OCI-LY3 (cell line): ENCODE data around the gene DNAJC10.

Experiments used
- H2AFZ ChIP-seq: fragments of 200-600, 300-600 bp; shearing (Covaris generic); 2 replicates; pipeline ENCODE4 v1.6.0; 2014; ENCODE audit warnings: antibody characterized with exemption, low read depth, low read length
- H3K27ac ChIP-seq: fragments of 200-600, 300-600 bp; sonication (generic); 2 replicates; pipeline ENCODE4 v1.5.1; 2014; ENCODE audit warnings: mild to moderate bottlenecking, low read length, moderate library complexity, mixed read lengths
- H3K27me3 ChIP-seq: fragments of 200-600, 300-600 bp; sonication (generic); 2 replicates; pipeline ENCODE4 v1.6.1; 2014; ENCODE audit warnings: low read depth, low read length, mixed read lengths
- H3K36me3 ChIP-seq: fragments of 200-600, 300-600 bp; sonication (generic); replicated peaks from 2 replicates; pipeline ENCODE3; 2014; ENCODE audit warnings: low read depth, low read length, mixed read lengths
- H3K4me1 ChIP-seq: fragments of 300-600, 200-600 bp; sonication (generic); 2 replicates; pipeline ENCODE4 v1.6.1; 2014; ENCODE audit warnings: low read length, mixed read lengths
- H3K4me2 ChIP-seq: fragments of 200-600, 300-600 bp; sonication (generic); 2 replicates; pipeline ENCODE4 v1.6.1; 2014; ENCODE audit warnings: low read length, mixed read lengths
- H3K4me3 ChIP-seq: fragments of 300-600, 200-600 bp; sonication (generic); 2 replicates; pipeline ENCODE4 v1.5.1; 2014; ENCODE audit warnings: antibody characterized with exemption, mild to moderate bottlenecking, low read length, moderate library complexity
- H3K79me2 ChIP-seq: fragments of 300-600, 200-600 bp; shearing (Covaris generic); 2 replicates; pipeline ENCODE4 v1.6.1; 2014; ENCODE audit warnings: mild to moderate bottlenecking, low read length, mixed read lengths
- H3K9ac ChIP-seq: fragments of 300-600, 200-600 bp; shearing (Covaris generic); 2 replicates; pipeline ENCODE4 v1.6.0; 2014; ENCODE audit warnings: mild to moderate bottlenecking, low read length, moderate library complexity
- H3K9me3 ChIP-seq: fragments of 200-600, 300-600 bp; shearing (Covaris generic); 2 replicates; pipeline ENCODE4 v1.6.1; 2014; ENCODE audit warnings: low read length, mixed read lengths; ENCODE audit not compliant: insufficient read depth
- H4K20me1 ChIP-seq: fragments of 200-600, 300-600 bp; sonication (generic); 2 replicates; pipeline ENCODE4 v1.6.1; 2016; ENCODE audit warnings: low read length, mixed read lengths; ENCODE audit not compliant: insufficient read depth
- EZH2phosphoT487 ChIP-seq: fragments of 200-600 bp; shearing (Covaris generic); IDR thresholded peaks from 2 replicates; pipeline ENCODE4 v1.6.1; 2018; ENCODE audit warnings: antibody characterized with exemption, mixed run types, low read depth
- TF ChIP-seq, protein P1 (sequence below): fragments of 200-600, 300-600 bp; sonication (generic); IDR thresholded peaks from 2 replicates; pipeline ENCODE4 v1.5.1; 2014; ENCODE audit warnings: antibody characterized with exemption, low read length, low read depth

The DNAJC10 gene

DNA sequence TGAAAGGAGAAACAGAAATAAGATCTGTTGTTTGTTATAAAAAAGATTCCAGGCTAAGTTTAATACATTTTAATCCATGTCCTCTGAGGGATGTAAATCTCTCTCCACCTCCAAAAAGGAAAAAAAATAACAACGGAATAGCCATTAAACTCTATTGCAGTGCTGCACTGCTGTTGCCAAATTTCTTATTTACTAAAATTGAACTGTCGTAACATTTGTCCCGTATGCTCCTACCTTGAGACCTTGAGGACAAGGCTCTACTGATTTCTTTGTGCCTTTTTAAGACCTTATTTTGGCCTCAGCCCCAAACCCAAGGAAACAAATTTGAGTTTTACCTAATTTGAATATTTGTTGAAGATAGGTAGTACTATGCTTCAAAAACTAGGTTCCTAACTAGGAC is 94.0 kb downstream of the DNAJC10 start:
- Histone ChIP-seq H3K9me3 (no peaks in the 10 kb centered on the region), H4K20me1 (no peaks in the 10 kb centered on the region), H3K9ac (no peak overlapping the region), H3K79me2 (no peaks in the 10 kb centered on the region), H3K4me1 (no peaks in the 10 kb centered on the region), H3K36me3 (no peaks in the 10 kb centered on the region), H3K4me2 (no peak overlapping the region), H2AFZ (no peak overlapping the region), H3K4me3 (no peak overlapping the region), H3K27ac (no peak overlapping the region), H3K27me3 (peaks cover 9% of the 10 kb centered on the region; the same call in 1 of the 2 replicates)
- TF ChIP-seq, protein P1, sequence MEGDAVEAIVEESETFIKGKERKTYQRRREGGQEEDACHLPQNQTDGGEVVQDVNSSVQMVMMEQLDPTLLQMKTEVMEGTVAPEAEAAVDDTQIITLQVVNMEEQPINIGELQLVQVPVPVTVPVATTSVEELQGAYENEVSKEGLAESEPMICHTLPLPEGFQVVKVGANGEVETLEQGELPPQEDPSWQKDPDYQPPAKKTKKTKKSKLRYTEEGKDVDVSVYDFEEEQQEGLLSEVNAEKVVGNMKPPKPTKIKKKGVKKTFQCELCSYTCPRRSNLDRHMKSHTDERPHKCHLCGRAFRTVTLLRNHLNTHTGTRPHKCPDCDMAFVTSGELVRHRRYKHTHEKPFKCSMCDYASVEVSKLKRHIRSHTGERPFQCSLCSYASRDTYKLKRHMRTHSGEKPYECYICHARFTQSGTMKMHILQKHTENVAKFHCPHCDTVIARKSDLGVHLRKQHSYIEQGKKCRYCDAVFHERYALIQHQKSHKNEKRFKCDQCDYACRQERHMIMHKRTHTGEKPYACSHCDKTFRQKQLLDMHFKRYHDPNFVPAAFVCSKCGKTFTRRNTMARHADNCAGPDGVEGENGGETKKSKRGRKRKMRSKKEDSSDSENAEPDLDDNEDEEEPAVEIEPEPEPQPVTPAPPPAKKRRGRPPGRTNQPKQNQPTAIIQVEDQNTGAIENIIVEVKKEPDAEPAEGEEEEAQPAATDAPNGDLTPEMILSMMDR: no peak
- TF ChIP-seq EZH2phosphoT487: no peak

DNA sequence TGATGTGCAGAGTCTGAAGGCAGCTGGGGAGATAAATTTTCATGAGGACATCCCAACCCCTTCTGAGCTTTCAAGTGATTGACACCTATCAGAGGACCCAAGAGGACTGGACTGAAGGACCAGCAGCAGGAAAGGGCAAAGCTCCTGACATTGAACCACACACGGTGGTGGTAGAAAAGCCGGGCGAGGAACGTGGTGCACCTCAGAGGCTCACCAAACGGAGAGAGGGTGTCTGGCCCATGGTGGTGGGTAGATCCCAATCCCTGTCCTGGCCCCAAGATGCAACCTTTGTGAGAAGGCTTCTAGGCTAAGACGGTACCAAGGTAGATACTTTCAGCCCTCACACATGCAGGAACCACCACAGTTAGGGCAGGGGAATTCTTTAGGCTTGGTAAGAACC is 98.3 kb downstream of the DNAJC10 start:
- TF ChIP-seq, protein P1: no peak
- TF ChIP-seq EZH2phosphoT487: no peak
- H3K4me3 ChIP-seq: no peak overlapping the region
- no peak overlapping the region for H3K27ac ChIP-seq
- H3K79me2 ChIP-seq: no peaks in the 10 kb centered on the region
- H3K27me3 ChIP-seq: peaks cover 6% of the 10 kb centered on the region; the same call in 1 of the 2 replicates
- H3K9ac ChIP-seq: no peak overlapping the region
- H3K4me1 ChIP-seq: no peaks in the 10 kb centered on the region
- H4K20me1 ChIP-seq: no peaks in the 10 kb centered on the region
- H3K9me3 ChIP-seq: no peaks in the 10 kb centered on the region
- H3K36me3 ChIP-seq: no peaks in the 10 kb centered on the region
- no peak overlapping the region for H3K4me2 ChIP-seq
- no peak overlapping the region for H2AFZ ChIP-seq

DNA sequence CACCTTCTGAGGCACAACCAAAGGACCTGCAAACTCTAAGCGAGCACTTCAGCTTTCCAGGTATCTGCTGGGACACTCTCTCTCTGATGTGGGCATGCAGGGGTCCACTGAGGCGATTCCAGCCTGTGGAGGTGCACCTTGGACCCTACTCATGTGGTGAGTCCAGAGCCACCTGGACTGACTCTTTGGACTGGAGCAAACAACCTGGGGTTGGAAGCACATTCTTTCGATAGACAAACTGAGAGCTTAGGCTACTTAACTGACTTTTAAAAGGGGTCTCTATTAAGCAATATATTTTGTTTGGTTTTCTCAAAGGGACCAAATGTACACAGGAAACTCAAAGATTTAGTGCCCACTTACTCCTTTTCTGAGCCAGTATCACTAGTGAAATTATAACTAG is 98.7 kb downstream of the DNAJC10 start:
- Histone ChIP-seq H3K79me2 (no peaks in the 10 kb centered on the region), H3K4me3 (no peak overlapping the region), H3K4me1 (no peaks in the 10 kb centered on the region), H2AFZ (no peak overlapping the region), H3K4me2 (no peak overlapping the region), H3K9me3 (no peaks in the 10 kb centered on the region), H3K27me3 (peaks cover 6% of the 10 kb centered on the region; the same call in 1 of the 2 replicates), H3K36me3 (no peaks in the 10 kb centered on the region), H3K9ac (no peak overlapping the region), H4K20me1 (no peaks in the 10 kb centered on the region), H3K27ac (no peak overlapping the region)
- TF ChIP-seq EZH2phosphoT487: no peak
- TF ChIP-seq, protein P1: no peak

DNA sequence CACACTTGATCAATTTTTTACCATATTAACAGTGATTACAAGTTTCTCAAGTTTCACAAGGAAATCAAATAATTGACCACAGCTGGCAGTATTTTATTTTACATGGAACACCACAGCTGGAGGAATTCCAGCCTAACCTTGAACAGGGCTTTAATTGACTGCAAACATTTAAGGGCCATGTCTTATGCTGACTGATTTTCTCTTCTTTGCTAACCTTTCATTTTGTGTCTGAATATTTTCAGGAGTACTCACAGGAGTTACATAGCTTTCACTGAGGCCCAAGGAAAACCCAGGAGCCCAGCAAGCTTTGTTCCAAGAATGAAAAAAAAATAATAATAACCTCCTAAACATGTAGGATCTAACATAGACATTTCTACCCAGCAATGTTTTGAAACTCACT is 100.8 kb downstream of the DNAJC10 start:
- H3K79me2 ChIP-seq: no peaks in the 10 kb centered on the region
- H4K20me1 ChIP-seq: no peaks in the 10 kb centered on the region
- H3K27ac ChIP-seq: no peak overlapping the region
- H3K4me3 ChIP-seq: no peak overlapping the region
- no peaks in the 10 kb centered on the region for H3K4me1 ChIP-seq
- no peaks in the 10 kb centered on the region for H3K36me3 ChIP-seq
- H3K27me3 ChIP-seq: peaks cover 6% of the 10 kb centered on the region; the same call in 1 of the 2 replicates
- no peaks in the 10 kb centered on the region for H3K9me3 ChIP-seq
- TF ChIP-seq EZH2phosphoT487: no peak
- TF ChIP-seq, protein P1: no peak
- H3K4me2 ChIP-seq: no peak overlapping the region
- no peak overlapping the region for H3K9ac ChIP-seq
- no peak overlapping the region for H2AFZ ChIP-seq
